DOHH2 (cell line): ENCODE results near the gene ILDR2.

Experiments
- H3F3A ChIP-seq: fragments of 200-600 bp; sonication (generic), shearing (Covaris generic); 2 replicates; pipeline ENCODE4 v1.6.0; 2016; ENCODE audit warnings: antibody characterized with exemption, mild to moderate bottlenecking; ENCODE audit not compliant: control insufficient read depth, insufficient read depth
- H3K27ac ChIP-seq: fragments of 200-600 bp; sonication (generic); 2 replicates; pipeline ENCODE4 v1.5.1; 2014; ENCODE audit warnings: low read depth, mild to moderate bottlenecking, low read length, moderate library complexity
- H3K27me3 ChIP-seq: fragments of 200-600 bp; sonication (generic); 2 replicates; pipeline ENCODE4 v1.6.1; 2014; ENCODE audit warnings: mild to moderate bottlenecking, low read length, mixed read lengths; ENCODE audit not compliant: control insufficient read depth
- H3K36me3 ChIP-seq: fragments of 200-600 bp; sonication (generic); 2 replicates; pipeline ENCODE4 v1.6.1; 2014; ENCODE audit warnings: mild to moderate bottlenecking, low read length, moderate library complexity, mixed read lengths; ENCODE audit not compliant: control insufficient read depth
- H3K4me1 ChIP-seq: fragments of 200-600 bp; sonication (generic); 2 replicates; pipeline ENCODE4 v1.6.1; 2014; ENCODE audit warnings: mild to moderate bottlenecking, low read length, mixed read lengths; ENCODE audit not compliant: control insufficient read depth
- H3K4me2 ChIP-seq: fragments of 200-600 bp; sonication (generic); 2 replicates; pipeline ENCODE4 v1.6.0; 2014; ENCODE audit warnings: mild to moderate bottlenecking, low read length, moderate library complexity
- H3K4me3 ChIP-seq: fragments of 200-600 bp; sonication (generic); 2 replicates; pipeline ENCODE4 v1.5.1; 2014; ENCODE audit warnings: mild to moderate bottlenecking, low read length, mixed read lengths
- H3K79me2 ChIP-seq: fragments of 200-600 bp; sonication (generic); 2 replicates; pipeline ENCODE4 v1.6.1; 2014; ENCODE audit warnings: mild to moderate bottlenecking, low read length, mixed read lengths; ENCODE audit not compliant: control insufficient read depth
- H3K9me2 ChIP-seq: fragments of 200-600 bp; sonication (generic); replicated peaks from 2 replicates; pipeline ENCODE4 v1.6.1; 2014; ENCODE audit warnings: mild to moderate bottlenecking, low read length, mixed read lengths; ENCODE audit not compliant: control insufficient read depth
- H3K9me3 ChIP-seq: fragments of 200-600 bp; sonication (generic); 2 replicates; pipeline ENCODE4 v1.6.1; 2014; ENCODE audit warnings: antibody characterized with exemption, low read length, mixed read lengths; ENCODE audit not compliant: control insufficient read depth, insufficient read depth
- H4K20me1 ChIP-seq: fragments of 200-600 bp; sonication (generic); 2 replicates; pipeline ENCODE4 v1.6.0; 2014; ENCODE audit warnings: low read depth, mild to moderate bottlenecking, antibody characterized with exemption, low read length, moderate library complexity; ENCODE audit not compliant: control insufficient read depth, insufficient read depth
- CTCF ChIP-seq: fragments of 200-600 bp; sonication (generic); IDR thresholded peaks from one replicate; pipeline ENCODE4 v1.5.1; 2014; ENCODE audit warnings: antibody characterized with exemption, mild to moderate bottlenecking, low read depth, low read length; ENCODE audit not compliant: poor library complexity, severe bottlenecking
- EZH2phosphoT487 ChIP-seq: fragments of 200-600 bp; sonication (generic); IDR thresholded peaks from 2 replicates; pipeline ENCODE4 v1.6.1; 2017; ENCODE audit warnings: borderline replicate concordance, mild to moderate bottlenecking, antibody characterized with exemption, low read length, moderate library complexity, mixed read lengths

Gene ILDR2, protein sequence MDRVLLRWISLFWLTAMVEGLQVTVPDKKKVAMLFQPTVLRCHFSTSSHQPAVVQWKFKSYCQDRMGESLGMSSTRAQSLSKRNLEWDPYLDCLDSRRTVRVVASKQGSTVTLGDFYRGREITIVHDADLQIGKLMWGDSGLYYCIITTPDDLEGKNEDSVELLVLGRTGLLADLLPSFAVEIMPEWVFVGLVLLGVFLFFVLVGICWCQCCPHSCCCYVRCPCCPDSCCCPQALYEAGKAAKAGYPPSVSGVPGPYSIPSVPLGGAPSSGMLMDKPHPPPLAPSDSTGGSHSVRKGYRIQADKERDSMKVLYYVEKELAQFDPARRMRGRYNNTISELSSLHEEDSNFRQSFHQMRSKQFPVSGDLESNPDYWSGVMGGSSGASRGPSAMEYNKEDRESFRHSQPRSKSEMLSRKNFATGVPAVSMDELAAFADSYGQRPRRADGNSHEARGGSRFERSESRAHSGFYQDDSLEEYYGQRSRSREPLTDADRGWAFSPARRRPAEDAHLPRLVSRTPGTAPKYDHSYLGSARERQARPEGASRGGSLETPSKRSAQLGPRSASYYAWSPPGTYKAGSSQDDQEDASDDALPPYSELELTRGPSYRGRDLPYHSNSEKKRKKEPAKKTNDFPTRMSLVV

GRCh38 chr1:166975361-166976129, at the start of gene ILDR2:
Gene ILDR2 (minus strand): TSS chr1:166975540. CDS start chr1:166975268, 272 bp downstream.
- TF ChIP-seq CTCF (no peak), EZH2phosphoT487 (no peak)
- H3K27ac ChIP-seq: peak within 1 kb of the TSS; percentile 25; the same call in 1 of the 2 replicates
- peaks cover 25% of the 10 kb centered on the region for H3K79me2 ChIP-seq
- H3K9me3 ChIP-seq: no peaks in the 10 kb centered on the region
- no peaks in the 10 kb centered on the region for H4K20me1 ChIP-seq
- H3K9me2 ChIP-seq: no peaks in the 10 kb centered on the region
- no peaks in the 10 kb centered on the region; the same call in 1 of the 2 replicates for H3K27me3 ChIP-seq
- H3K36me3 ChIP-seq: no peaks in the 10 kb centered on the region
- peak within 1 kb of the TSS; percentile 86 for H3K4me3 ChIP-seq
- H3F3A ChIP-seq: peaks cover 2% of the 10 kb centered on the region; the same call in 1 of the 2 replicates
- peaks cover 52% of the 10 kb centered on the region for H3K4me1 ChIP-seq
- H3K4me2 ChIP-seq: peak within 1 kb of the TSS; percentile 88

GRCh38 chr1:167022384-167022783, 47.0 kb upstream of the ILDR2 start:
- H3K36me3 ChIP-seq: no peaks in the 10 kb centered on the region
- no peaks in the 10 kb centered on the region for H3K9me2 ChIP-seq
- no peaks in the 10 kb centered on the region for H3K79me2 ChIP-seq
- H4K20me1 ChIP-seq: no peaks in the 10 kb centered on the region
- TF ChIP-seq EZH2phosphoT487: no peak
- no peak for TF ChIP-seq CTCF
- no peaks in the 10 kb centered on the region for H3K4me1 ChIP-seq
- H3K9me3 ChIP-seq: no peaks in the 10 kb centered on the region
- H3K27ac ChIP-seq: no peak overlapping the region
- H3K4me3 ChIP-seq: no peak overlapping the region
- peaks cover 3% of the 10 kb centered on the region; the same call in 1 of the 2 replicates for H3K27me3 ChIP-seq
- no peaks in the 10 kb centered on the region for H3F3A ChIP-seq
- H3K4me2 ChIP-seq: no peak overlapping the region

- H3K36me3 ChIP-seq: no peaks in the 10 kb centered on the region
- H3F3A ChIP-seq: no peaks in the 10 kb centered on the region
- TF ChIP-seq CTCF (no peak), EZH2phosphoT487 (no peak)
- H3K4me2 ChIP-seq: no peak overlapping the region
- no peak overlapping the region for H3K27ac ChIP-seq
- H3K4me1 ChIP-seq: no peaks in the 10 kb centered on the region
- H3K27me3 ChIP-seq: peaks cover 7% of the 10 kb centered on the region; the same call in 1 of the 2 replicates
- no peaks in the 10 kb centered on the region for H3K79me2 ChIP-seq
- H3K9me2 ChIP-seq: no peaks in the 10 kb centered on the region
- H3K9me3 ChIP-seq: no peaks in the 10 kb centered on the region
- H3K4me3 ChIP-seq: no peak overlapping the region
- no peaks in the 10 kb centered on the region for H4K20me1 ChIP-seq
These were observed 40.9 kb upstream of the ILDR2 start for GRCh38 chr1:167016100-167016750.
